CD4-positive, alpha-beta memory T cell (primary cell): Measurements from ENCODE around the gene SRGAP1. TPM values are rescaled to one million over a fixed set of nuclear protein-coding genes. Genes with fewer than 3 reads are reported as not detected.

Source experiments
- CTCF ChIA-PET: fragments of 350-600 bp; sonication (Branson Sonifier 250); formaldehyde crosslinking; loops from one replicate; lab custom pipeline; 2021; ENCODE audit warnings: inconsistent platforms; ENCODE audit not compliant: partially characterized antibody; lab: Charles Lee
- POLR2A ChIA-PET: fragments of 350-600 bp; sonication (Branson Sonifier 250); formaldehyde crosslinking; loops from one replicate; lab custom pipeline; 2021; ENCODE audit not compliant: partially characterized antibody; lab: Charles Lee
- DNase-seq, 5 donors: peaks; one replicate each; pipeline versions ENCODE4 v3.0.0 to v3.0.0-alpha.2; 2020 to 2022; ENCODE audit warnings: mixed read lengths in 1 of 5
- H3K27ac ChIP-seq: one replicate; pipeline ENCODE4 v1.7.0; 2013; ENCODE audit warnings: low read depth, low read length
- H3K27me3 ChIP-seq: 2 replicates; pipeline ENCODE4 v1.7.0; 2013; ENCODE audit warnings: mild to moderate bottlenecking, low read length, moderate library complexity; ENCODE audit not compliant: insufficient read depth
- H3K36me3 ChIP-seq: 2 replicates; pipeline ENCODE4 v1.7.0; 2013; ENCODE audit warnings: mild to moderate bottlenecking, low read length, moderate library complexity; ENCODE audit not compliant: insufficient read depth
- H3K4me1 ChIP-seq: 2 replicates; pipeline ENCODE4 v1.7.0; 2013; ENCODE audit warnings: mild to moderate bottlenecking, low read length, moderate library complexity; ENCODE audit not compliant: insufficient read depth
- H3K4me3 ChIP-seq, 2 donors: one replicate each; pipeline ENCODE4 v1.7.0; 2013; ENCODE audit warnings: low read length in 2 of 2, mild to moderate bottlenecking in 1 of 2
- H3K9me3 ChIP-seq, 2 donors: one replicate each; pipeline ENCODE4 v1.7.0; 2013; ENCODE audit warnings: low read length in 2 of 2, control low read depth in 1 of 2; ENCODE audit not compliant: control insufficient read depth in 1 of 2
- H3K27ac Mint-ChIP-seq, 7 donors: one replicate each; pipeline ENCODE4 v1.8.0; 2020 to 2021; ENCODE audit warnings: mixed read lengths in 7 of 7, mild to moderate bottlenecking in 6 of 7, inconsistent platforms in 3 of 7, moderate library complexity in 3 of 7
- H3K27me3 Mint-ChIP-seq, 2 donors: one replicate each; pipeline ENCODE4 v1.8.0; 2020 to 2021; ENCODE audit warnings: mixed read lengths in 2 of 2
- H3K36me3 Mint-ChIP-seq, 2 donors: one replicate each; pipeline ENCODE4 v1.8.0; 2020 to 2021; ENCODE audit warnings: mixed read lengths in 2 of 2, inconsistent platforms in 1 of 2, mild to moderate bottlenecking in 1 of 2
- H3K4me1 Mint-ChIP-seq, 4 donors: one replicate each; pipeline ENCODE4 v1.8.0; 2020 to 2021; ENCODE audit warnings: mixed read lengths in 4 of 4, mild to moderate bottlenecking in 1 of 4
- H3K4me3 Mint-ChIP-seq, 8 donors: one replicate each; pipeline ENCODE4 v1.8.0; 2020 to 2021; ENCODE audit warnings: mixed read lengths in 8 of 8, mild to moderate bottlenecking in 7 of 8, moderate library complexity in 6 of 8, inconsistent platforms in 3 of 8
- H3K9me3 Mint-ChIP-seq, 8 donors: one replicate each; pipeline ENCODE4 v1.8.0; 2020 to 2021; ENCODE audit warnings: mixed read lengths in 8 of 8, mild to moderate bottlenecking in 5 of 8, inconsistent platforms in 3 of 8, moderate library complexity in 1 of 8
- intact Hi-C: fragments of 100-400 bp; cut with micrococcal nuclease; formaldehyde crosslinking; loops from one replicate; pipeline ENCODE4 v1.15.1; 2023
- polyA plus RNA-seq, 2 donors: library from polyadenylated mRNA; unstranded; fragments of 300-500 nt; fragmentation: Illumina TruSeq; gene quantifications; one replicate each; pipeline ENCODE4 v1.2.3, GENCODE V29; 2021
- total RNA-seq, 2 experiments: library from RNA; stranded (reverse); gene quantifications; one replicate each; pipeline ENCODE4 v1.2.3, GENCODE V29; 2021

SRGAP1 gene
- total and polyA plus RNA-seq, 4 experiments from 2014 or later = 0.03 to 0.09 TPM; not detected in 2

GRCh38 chr12:63955831-63956666, 111.5 kb downstream of the SRGAP1 start:
- H3K4me3 Mint-ChIP-seq = no peak overlapping the region
- H3K4me1 Mint-ChIP-seq = no peaks in the 10 kb centered on the region
- no peaks in the 10 kb centered on the region for H3K36me3 ChIP-seq
- no peak overlapping the region for H3K27ac Mint-ChIP-seq
- intact Hi-C loops = no loop called here
- no peaks in the 10 kb centered on the region for H3K27me3 ChIP-seq
- no peaks in the 10 kb centered on the region for H3K36me3 Mint-ChIP-seq
- no peak overlapping the region for H3K27ac ChIP-seq
- DNase-seq = no peak
- no peaks in the 10 kb centered on the region for H3K4me1 ChIP-seq
- CTCF ChIA-PET = no interaction called here
- H3K4me3 ChIP-seq = no peak overlapping the region
- no peaks in the 10 kb centered on the region for H3K9me3 Mint-ChIP-seq
- POLR2A ChIA-PET = no interaction called here
- peaks cover 2 to 5% of the 10 kb centered on the region in 2 donors for H3K27me3 Mint-ChIP-seq
- no peaks in the 10 kb centered on the region for H3K9me3 ChIP-seq

GRCh38 chr12:63957496-63957895, 113.0 kb downstream of the SRGAP1 start:
- no peaks in the 10 kb centered on the region for H3K27me3 ChIP-seq
- no peak overlapping the region for H3K4me3 Mint-ChIP-seq
- H3K4me1 Mint-ChIP-seq = no peaks in the 10 kb centered on the region
- H3K9me3 Mint-ChIP-seq = no peaks in the 10 kb centered on the region
- H3K4me1 ChIP-seq = no peaks in the 10 kb centered on the region
- H3K9me3 ChIP-seq = no peaks in the 10 kb centered on the region
- H3K4me3 ChIP-seq = no peak overlapping the region
- H3K27ac ChIP-seq = no peak overlapping the region
- intact Hi-C loops = no loop called here
- H3K36me3 Mint-ChIP-seq = no peaks in the 10 kb centered on the region
- no peak for DNase-seq
- H3K36me3 ChIP-seq = no peaks in the 10 kb centered on the region
- peaks cover 2 to 5% of the 10 kb centered on the region in 2 donors for H3K27me3 Mint-ChIP-seq
- ChIA-PET POLR2A (no interaction called here), CTCF (no interaction called here)
- H3K27ac Mint-ChIP-seq = no peak overlapping the region

- DNase-seq = no peak
- Histone ChIP-seq H3K27me3 (no peaks in the 10 kb centered on the region), H3K36me3 (no peaks in the 10 kb centered on the region), H3K9me3 (no peaks in the 10 kb centered on the region), H3K4me3 (no peak overlapping the region), H3K4me1 (no peaks in the 10 kb centered on the region), H3K27ac (no peak overlapping the region)
- Mint-ChIP-seq H3K9me3 (no peaks in the 10 kb centered on the region), H3K4me3 (no peak overlapping the region), H3K27me3 (peaks cover 2 to 5% of the 10 kb centered on the region in 2 donors), H3K36me3 (no peaks in the 10 kb centered on the region), H3K4me1 (no peaks in the 10 kb centered on the region), H3K27ac (no peak overlapping the region)
- intact Hi-C loops = no loop called here
- ChIA-PET CTCF (no interaction called here), POLR2A (no interaction called here)
Measured at GRCh38 chr12:63958876-63959580, 114.5 kb downstream of the SRGAP1 start.

GRCh38 chr12:63961048-63961447, 116.5 kb downstream of the SRGAP1 start:
- peaks cover 2 to 3% of the 10 kb centered on the region in 2 donors for H3K27me3 Mint-ChIP-seq

GRCh38 chr12:63961543-63961942, 117.0 kb downstream of the SRGAP1 start:
- no peaks in the 10 kb centered on the region for H3K4me1 ChIP-seq
- Mint-ChIP-seq H3K9me3 (no peaks in the 10 kb centered on the region), H3K4me3 (no peak overlapping the region), H3K27me3 (peaks cover 0 to 2% of the 10 kb centered on the region in 2 donors), H3K4me1 (no peaks in the 10 kb centered on the region), H3K27ac (no peak overlapping the region), H3K36me3 (no peaks in the 10 kb centered on the region)
- no peaks in the 10 kb centered on the region for H3K36me3 ChIP-seq
- POLR2A ChIA-PET = no interaction called here
- intact Hi-C loops = no loop called here
- CTCF ChIA-PET = no interaction called here
- no peaks in the 10 kb centered on the region for H3K9me3 ChIP-seq
- H3K27ac ChIP-seq = no peak overlapping the region
- no peak for DNase-seq
- no peaks in the 10 kb centered on the region for H3K27me3 ChIP-seq
- H3K4me3 ChIP-seq = no peak overlapping the region

More at GRCh38 chr12:63961048-63961447, 116.5 kb downstream of the SRGAP1 start:
- no peak overlapping the region for H3K27ac ChIP-seq
- no peaks in the 10 kb centered on the region for H3K36me3 ChIP-seq
- H3K4me3 ChIP-seq = no peak overlapping the region
- DNase-seq = no peak
- no peaks in the 10 kb centered on the region for H3K36me3 Mint-ChIP-seq
- ChIA-PET POLR2A (no interaction called here), CTCF (interaction anchor here (0.6 kb wide), 1 partner anchor 20 kb away, joined by 3 read pairs; no protein-coding TSS in a partner anchor)
- intact Hi-C loops = no loop called here
- no peaks in the 10 kb centered on the region for H3K4me1 Mint-ChIP-seq
- no peak overlapping the region for H3K27ac Mint-ChIP-seq
- H3K9me3 Mint-ChIP-seq = no peaks in the 10 kb centered on the region
- H3K4me3 Mint-ChIP-seq = no peak overlapping the region
- H3K9me3 ChIP-seq = no peaks in the 10 kb centered on the region
- H3K27me3 ChIP-seq = no peaks in the 10 kb centered on the region
- no peaks in the 10 kb centered on the region for H3K4me1 ChIP-seq

GRCh38 chr12:63963868-63964267, 119.4 kb downstream of the SRGAP1 start:
- H3K27me3 ChIP-seq = no peaks in the 10 kb centered on the region
- no peaks in the 10 kb centered on the region for H3K36me3 Mint-ChIP-seq
- H3K4me1 ChIP-seq = no peaks in the 10 kb centered on the region
- no peaks in the 10 kb centered on the region for H3K9me3 ChIP-seq
- no peak overlapping the region for H3K27ac ChIP-seq
- no peak for DNase-seq
- peaks cover 0 to 3% of the 10 kb centered on the region in 2 donors for H3K27me3 Mint-ChIP-seq
- intact Hi-C loops = no loop called here
- H3K27ac Mint-ChIP-seq = no peak overlapping the region
- no peak overlapping the region for H3K4me3 Mint-ChIP-seq
- H3K4me3 ChIP-seq = no peak overlapping the region
- ChIA-PET POLR2A (no interaction called here), CTCF (no interaction called here)
- no peaks in the 10 kb centered on the region for H3K9me3 Mint-ChIP-seq
- no peaks in the 10 kb centered on the region for H3K36me3 ChIP-seq
- H3K4me1 Mint-ChIP-seq = no peaks in the 10 kb centered on the region

GRCh38 chr12:63964301-63964700, 119.8 kb downstream of the SRGAP1 start:
- no peak overlapping the region for H3K4me3 ChIP-seq
- H3K9me3 ChIP-seq = no peaks in the 10 kb centered on the region
- Mint-ChIP-seq H3K36me3 (no peaks in the 10 kb centered on the region), H3K9me3 (no peaks in the 10 kb centered on the region), H3K27ac (no peak overlapping the region), H3K4me3 (no peak overlapping the region), H3K27me3 (peaks cover 0 to 5% of the 10 kb centered on the region in 2 donors), H3K4me1 (no peaks in the 10 kb centered on the region)
- DNase-seq = no peak
- H3K27me3 ChIP-seq = no peaks in the 10 kb centered on the region
- H3K4me1 ChIP-seq = no peaks in the 10 kb centered on the region
- intact Hi-C loops = no loop called here
- POLR2A ChIA-PET = no interaction called here
- CTCF ChIA-PET = no interaction called here
- no peak overlapping the region for H3K27ac ChIP-seq
- no peaks in the 10 kb centered on the region for H3K36me3 ChIP-seq
